ENCODE measurements around the gene ZNF700. TPM values are rescaled to one million over a fixed set of nuclear protein-coding genes. Genes with fewer than 3 reads are reported as not detected.

ZNF700 gene
- total and polyA plus RNA-seq, 9 of the 15 experiments (the other 6 are each of a cell fraction or from before 2014, with no cell fraction given): 10.3 to 24.7 (median 14.1) TPM

- no peaks in the 10 kb centered on the region for H4K20me1 ChIP-seq (replicated peaks; ENCODE audit: control insufficient read depth, insufficient read depth, low read length)
- FAIRE-seq: peak; percentile 85
- H3K79me2 ChIP-seq (ENCODE audit: control insufficient read depth, insufficient read depth, low read length): peaks cover 21% of the 10 kb centered on the region
- H3K27me3 ChIP-seq (ENCODE audit: control insufficient read depth in 2 of 2, insufficient read depth in 2 of 2, low read length in 2 of 2): no peaks in the 10 kb centered on the region
- H3K4me2 ChIP-seq (ENCODE audit: insufficient read depth, low read length): peak overlapping the region; percentile 61
- POLR2A ChIA-PET: interaction anchor here (0.6 to 1.4 kb wide), 4 partner anchors 32 to 628 kb away, joined by 3 read pairs; no protein-coding TSS in a partner anchor
- no peak overlapping the region for H3K4me3 ChIP-seq
- WGBS (ENCODE audit: insufficient coverage, low coverage, missing lambda C conversion rate): 1% methylated on average over 6 of the region's 6 CpGs
- intact Hi-C loops (cut with micrococcal nuclease): no loop called here
- in situ Hi-C loops (cut with MboI): no loop called here
- DNase-seq (ENCODE audit: extremely low read depth in 1 of 4, low spot score in 3 of 4): peak in 2 of 4 experiments; percentile 18 to 58
- no TSS peak for BruUV-seq (replicated peaks)
- H3K9me3 ChIP-seq (replicated peaks; ENCODE audit: control insufficient read depth, insufficient read depth, low read depth, low read length): no peaks in the 10 kb centered on the region
- CTCF ChIA-PET (ENCODE audit: low intra/inter-chr PET ratio): no interaction called here
- peaks cover 12 to 26% of the 10 kb centered on the region in 2 experiments; a peak in 4 of 5 replicates for H3K4me1 ChIP-seq (replicated peaks in 1 of 2; ENCODE audit: control insufficient read depth in 2 of 2, insufficient read depth in 2 of 2, low read length in 2 of 2)
- peak overlapping the region; percentile 36; the same call in 2 of the 3 replicates for H3K27ac ChIP-seq (ENCODE audit: extremely low read depth, low read depth, low read length)
- peak overlapping the region; percentile 64; the same call in 1 of the 2 replicates for H2AFZ ChIP-seq (ENCODE audit: low read depth, low read length)
- no peaks in the 10 kb centered on the region for H3K9me1 ChIP-seq (ENCODE audit: control insufficient read depth, insufficient read depth, low read length)
- ATAC-seq: no peak
- H3K9ac ChIP-seq (ENCODE audit: insufficient read depth in 1 of 2, low read depth in 2 of 2, low read length in 2 of 2): no peak overlapping the region
- peaks cover 5% of the 10 kb centered on the region; the same call in 2 of the 3 replicates for H3K36me3 ChIP-seq (ENCODE audit: control insufficient read depth, insufficient read depth, low read length)
- peak in 1 of 2 experiments; percentile 34; a peak in 1 of 4 replicates for TF ChIP-seq TEAD1 (CRISPR knock-in tag; IDR thresholded peaks at IDR 0.05)
- TF ChIP-seq SOX6 (IDR thresholded peaks at IDR 0.05): peak; percentile 97
- no peak for TF ChIP-seq HLTF (IDR thresholded peaks at IDR 0.05)
- TF ChIP-seq CEBPZ (IDR thresholded peaks at IDR 0.05; ENCODE audit: borderline replicate concordance, low read depth, low read length): no peak
- TF ChIP-seq IRF1 (CRISPR knock-in tag; IDR thresholded peaks at IDR 0.05; ENCODE audit: borderline replicate concordance): no peak
- no peak for TF ChIP-seq BCLAF1 (IDR thresholded peaks at IDR 0.05; ENCODE audit: borderline replicate concordance in 1 of 2, control insufficient read depth in 1 of 2, low read depth in 2 of 2, low read length in 1 of 2)
- no peak for TF ChIP-seq GATAD2A (IDR thresholded peaks at IDR 0.05)
- 0 out of 2 replicates have a peak, but pooled peaks have one; percentile 8 for TF ChIP-seq BCOR (IDR thresholded peaks at IDR 0.05)
- TF ChIP-seq TOE1 (IDR thresholded peaks at IDR 0.05; ENCODE audit: borderline replicate concordance): 0 out of 2 replicates have a peak, but pooled peaks have one; percentile 20
- TF ChIP-seq TOE1 (CRISPR knock-in tag; IDR thresholded peaks at IDR 0.05; ENCODE audit: borderline replicate concordance, low read depth): no peak
- TF ChIP-seq ZNF764 (CRISPR knock-in tag; IDR thresholded peaks at IDR 0.05; ENCODE audit: low read depth): no peak
- no peak for TF ChIP-seq ATF1 (CRISPR knock-in tag; IDR thresholded peaks at IDR 0.05)
- TF ChIP-seq ATF1 (tag; IDR thresholded peaks at IDR 0.05): peak; percentile 42; the same call in 1 of the 2 replicates
- TF ChIP-seq LEF1 (IDR thresholded peaks at IDR 0.05): peak; percentile 72
- peak; percentile 69 for TF ChIP-seq MTA1 (IDR thresholded peaks at IDR 0.05; ENCODE audit: borderline replicate concordance)
- TF ChIP-seq TCF7L2 (IDR thresholded peaks at IDR 0.05; ENCODE audit: low read depth, low read length): no peak
Measured at GRCh38 chr19:11921852-11922495, 2.9 kb upstream of the ZNF700 start.
